Trophoblast cell (in vitro differentiated cells and primary cell): ENCODE data around the gene CLDN9.

ENCODE experiments used
- DNase-seq, 2 donors: peaks; one replicate each; pipeline ENCODE4 v3.0.0-alpha.2; 2016
- H2AFZ ChIP-seq: 2 replicates; pipeline ENCODE4 v1.6.1; 2013; ENCODE audit warnings: low read length, moderate library complexity, mild to moderate bottlenecking; ENCODE audit not compliant: insufficient read depth, poor library complexity
- H2AK5ac ChIP-seq: 2 replicates; pipeline ENCODE4 v1.6.1; 2013; ENCODE audit warnings: mild to moderate bottlenecking, low read length
- H2BK120ac ChIP-seq: 2 replicates; pipeline ENCODE4 v1.6.1; 2013; ENCODE audit warnings: low read length, mild to moderate bottlenecking, moderate library complexity; ENCODE audit not compliant: insufficient read depth, poor library complexity
- H2BK12ac ChIP-seq: 2 replicates; pipeline ENCODE4 v1.6.1; 2013; ENCODE audit warnings: mild to moderate bottlenecking, low read length, moderate library complexity
- H2BK5ac ChIP-seq: 2 replicates; pipeline ENCODE4 v1.6.1; 2013; ENCODE audit warnings: low read length, low read depth, moderate library complexity, mild to moderate bottlenecking; ENCODE audit not compliant: poor library complexity
- H3K14ac ChIP-seq: 2 replicates; pipeline ENCODE4 v1.6.1; 2013; ENCODE audit warnings: mild to moderate bottlenecking, low read length
- H3K18ac ChIP-seq: 2 replicates; pipeline ENCODE4 v1.6.1; 2013; ENCODE audit warnings: mild to moderate bottlenecking, low read length
- H3K23ac ChIP-seq: 2 replicates; pipeline ENCODE4 v1.6.1; 2013; ENCODE audit warnings: low read length
- H3K27ac ChIP-seq: 2 replicates; pipeline ENCODE4 v1.5.1; 2013; ENCODE audit warnings: low read depth, mild to moderate bottlenecking, inconsistent platforms, low read length, moderate library complexity
- H3K27me3 ChIP-seq: 2 replicates; pipeline ENCODE4 v1.6.1; 2013; ENCODE audit warnings: inconsistent platforms, mild to moderate bottlenecking, low read length, moderate library complexity; ENCODE audit not compliant: insufficient read depth
- H3K36me3 ChIP-seq, 2 experiments: 1 replicate in 1 of 2; 2 replicates in 1 of 2; pipeline ENCODE4 v1.6.1; 2013; ENCODE audit warnings: low read length in 2 of 2, mild to moderate bottlenecking in 2 of 2, moderate library complexity in 1 of 2; ENCODE audit not compliant: insufficient read depth in 2 of 2, control insufficient read depth in 1 of 2
- H3K4ac ChIP-seq: 2 replicates; pipeline ENCODE4 v1.6.1; 2013; ENCODE audit warnings: low read depth, mild to moderate bottlenecking, low read length, moderate library complexity
- H3K4me1 ChIP-seq, 2 experiments: 1 replicate in 1 of 2; 2 replicates in 1 of 2; pipeline ENCODE4 v1.6.1; 2013; ENCODE audit warnings: low read length in 2 of 2, mild to moderate bottlenecking in 2 of 2, moderate library complexity in 1 of 2; ENCODE audit not compliant: insufficient read depth in 2 of 2, control insufficient read depth in 1 of 2
- H3K4me2 ChIP-seq: 2 replicates; pipeline ENCODE4 v1.6.1; 2013; ENCODE audit warnings: inconsistent platforms, mild to moderate bottlenecking, low read length, moderate library complexity
- H3K4me3 ChIP-seq: 2 replicates; pipeline ENCODE4 v1.5.1; 2013; ENCODE audit warnings: mild to moderate bottlenecking, low read depth, low read length, inconsistent platforms
- H3K79me1 ChIP-seq: one replicate; pipeline ENCODE4 v1.6.1; 2013; ENCODE audit warnings: low read length
- H3K79me2 ChIP-seq: 2 replicates; pipeline ENCODE4 v1.6.1; 2013; ENCODE audit warnings: low read length, mild to moderate bottlenecking; ENCODE audit not compliant: control insufficient read depth, insufficient read depth, poor library complexity
- H3K9ac ChIP-seq: 2 replicates; pipeline ENCODE4 v1.6.1; 2013; ENCODE audit warnings: mild to moderate bottlenecking, low read length
- H3K9me3 ChIP-seq: 2 replicates; pipeline ENCODE4 v1.6.1; 2013; ENCODE audit warnings: low read depth, mild to moderate bottlenecking, control low read depth, inconsistent platforms, low read length; ENCODE audit not compliant: insufficient read depth
- H4K12ac ChIP-seq: 2 replicates; pipeline ENCODE4 v1.6.1; 2013; ENCODE audit warnings: low read depth, mild to moderate bottlenecking, low read length, moderate library complexity
- H4K8ac ChIP-seq: 2 replicates; pipeline ENCODE4 v1.6.1; 2013; ENCODE audit warnings: low read depth, mild to moderate bottlenecking, low read length, moderate library complexity
- H4K91ac ChIP-seq: one replicate; pipeline ENCODE4 v1.6.1; 2013; ENCODE audit warnings: low read depth, mild to moderate bottlenecking, low read length, moderate library complexity
- WGBS: extraction: QIAGEN DNeasy Blood & Tissue Kit; methylation state at CpG from one replicate; pipeline ENCODE4 v1.1.7; 2013; ENCODE audit warnings: missing lambda C conversion rate; ENCODE audit not compliant: insufficient read length, insufficient coverage; ENCODE audit errors: extremely low coverage; 5-methylcytosine and 5-hydroxymethylcytosine counted together

The CLDN9 gene

GRCh38 chr16:2974319-2975056, 38.2 kb upstream of the CLDN9 start:
- H4K91ac ChIP-seq: no peak overlapping the region
- no peak overlapping the region for H2BK12ac ChIP-seq
- no peak overlapping the region for H3K4me2 ChIP-seq
- H4K12ac ChIP-seq: no peak overlapping the region
- H3K27me3 ChIP-seq: no peaks in the 10 kb centered on the region
- no peak overlapping the region for H3K14ac ChIP-seq
- WGBS: no CpG with 5 or more reads among the region's 15 CpGs
- no peak for DNase-seq
- peaks cover 4% of the 10 kb centered on the region for H3K79me1 ChIP-seq
- no peak overlapping the region for H3K23ac ChIP-seq
- H2AK5ac ChIP-seq: no peak overlapping the region
- no peak overlapping the region for H2BK120ac ChIP-seq
- H4K8ac ChIP-seq: no peak overlapping the region
- H3K79me2 ChIP-seq: peaks cover 1% of the 10 kb centered on the region
- H3K36me3 ChIP-seq: peaks cover 55 to 64% of the 10 kb centered on the region in 2 experiments
- H3K4me3 ChIP-seq: no peak overlapping the region
- no peak overlapping the region for H2BK5ac ChIP-seq
- H3K27ac ChIP-seq: no peak overlapping the region
- H3K9ac ChIP-seq: no peak overlapping the region
- no peak overlapping the region for H2AFZ ChIP-seq
- H3K4me1 ChIP-seq: peaks cover 10 to 18% of the 10 kb centered on the region in 2 experiments
- no peak overlapping the region for H3K4ac ChIP-seq
- no peak overlapping the region for H3K18ac ChIP-seq
- no peaks in the 10 kb centered on the region for H3K9me3 ChIP-seq

- Histone ChIP-seq H4K91ac (no peak overlapping the region), H2AK5ac (no peak overlapping the region), H4K12ac (no peak overlapping the region), H3K4me3 (no peak overlapping the region), H3K9me3 (no peaks in the 10 kb centered on the region), H2BK120ac (no peak overlapping the region), H3K18ac (no peak overlapping the region), H3K27ac (no peak overlapping the region), H3K79me1 (peaks cover 6% of the 10 kb centered on the region), H2BK12ac (no peak overlapping the region), H3K79me2 (peaks cover 7% of the 10 kb centered on the region), H3K4me2 (no peak overlapping the region), H2AFZ (no peak overlapping the region), H2BK5ac (no peak overlapping the region), H3K36me3 (peaks cover 55 to 64% of the 10 kb centered on the region in 2 experiments), H3K9ac (no peak overlapping the region), H3K4me1 (peaks cover 9 to 15% of the 10 kb centered on the region in 2 experiments), H3K27me3 (no peaks in the 10 kb centered on the region), H3K14ac (no peak overlapping the region), H4K8ac (no peak overlapping the region), H3K4ac (no peak overlapping the region), H3K23ac (no peak overlapping the region)
- DNase-seq: no peak
- no CpG with 5 or more reads among the region's 28 CpGs for WGBS
Observed at GRCh38 chr16:2975161-2975795, 37.4 kb upstream of the CLDN9 start.

- no peak for DNase-seq
- no peak overlapping the region for H3K4me3 ChIP-seq
- no peak overlapping the region for H2AK5ac ChIP-seq
- H3K9me3 ChIP-seq: no peaks in the 10 kb centered on the region
- peaks cover 14% of the 10 kb centered on the region for H3K79me1 ChIP-seq
- H3K4ac ChIP-seq: no peak overlapping the region
- H2BK12ac ChIP-seq: no peak overlapping the region
- no peak overlapping the region for H2BK120ac ChIP-seq
- no peaks in the 10 kb centered on the region for H3K27me3 ChIP-seq
- H3K23ac ChIP-seq: no peak overlapping the region
- no peak overlapping the region for H4K91ac ChIP-seq
- peaks cover 55 to 62% of the 10 kb centered on the region in 2 experiments for H3K36me3 ChIP-seq
- no CpG with 5 or more reads among the region's 7 CpGs for WGBS
- H3K18ac ChIP-seq: no peak overlapping the region
- peaks cover 12% of the 10 kb centered on the region in 2 experiments for H3K4me1 ChIP-seq
- H3K79me2 ChIP-seq: peaks cover 10% of the 10 kb centered on the region
- no peak overlapping the region for H3K14ac ChIP-seq
- no peak overlapping the region for H4K12ac ChIP-seq
- H3K4me2 ChIP-seq: no peak overlapping the region
- no peak overlapping the region for H2BK5ac ChIP-seq
- no peak overlapping the region for H4K8ac ChIP-seq
- no peak overlapping the region for H2AFZ ChIP-seq
- H3K9ac ChIP-seq: no peak overlapping the region
- H3K27ac ChIP-seq: no peak overlapping the region
Observed at GRCh38 chr16:2976201-2976600, 36.5 kb upstream of the CLDN9 start.

- Histone ChIP-seq H3K4me1 (peaks cover 16 to 17% of the 10 kb centered on the region in 2 experiments), H4K12ac (no peak overlapping the region), H3K18ac (no peak overlapping the region), H3K79me2 (peaks cover 10% of the 10 kb centered on the region), H3K4me3 (no peak overlapping the region), H2AFZ (no peak overlapping the region), H2AK5ac (no peak overlapping the region), H3K27ac (no peak overlapping the region), H3K14ac (no peak overlapping the region), H3K9me3 (no peaks in the 10 kb centered on the region), H3K4me2 (no peak overlapping the region), H4K8ac (no peak overlapping the region), H3K79me1 (peaks cover 15% of the 10 kb centered on the region), H3K9ac (no peak overlapping the region), H3K27me3 (no peaks in the 10 kb centered on the region), H2BK5ac (no peak overlapping the region), H2BK12ac (no peak overlapping the region), H2BK120ac (no peak overlapping the region), H3K23ac (no peak overlapping the region), H3K36me3 (peaks cover 53 to 60% of the 10 kb centered on the region in 2 experiments), H4K91ac (no peak overlapping the region), H3K4ac (no peak overlapping the region)
- DNase-seq: no peak
- no CpG with 5 or more reads among the region's 15 CpGs for WGBS
Observed at GRCh38 chr16:2976673-2977072, 36.0 kb upstream of the CLDN9 start.
